SK-N-MC (cell line): ENCODE measurements around the gene TGFB2.

ENCODE experiments used
- EZH2 ChIP-seq: fragments of 200-600 bp; sonication (generic); IDR thresholded peaks from one replicate; pipeline ENCODE4 v1.6.1; 2017; ENCODE audit warnings: antibody characterized with exemption
- FOXP2 ChIP-seq: optimal IDR thresholded peaks from 2 replicates; pipeline ENCODE3; 2011; ENCODE audit warnings: mild to moderate bottlenecking, moderate library complexity; ENCODE audit not compliant: insufficient read depth; ENCODE audit errors: extremely low read length, control extremely low read depth
- POLR2AphosphoS5 ChIP-seq: IDR thresholded peaks from 2 replicates; pipeline ENCODE4 v1.6.1; 2012; ENCODE audit warnings: mild to moderate bottlenecking, low read depth, low read length, borderline replicate concordance

DNA sequence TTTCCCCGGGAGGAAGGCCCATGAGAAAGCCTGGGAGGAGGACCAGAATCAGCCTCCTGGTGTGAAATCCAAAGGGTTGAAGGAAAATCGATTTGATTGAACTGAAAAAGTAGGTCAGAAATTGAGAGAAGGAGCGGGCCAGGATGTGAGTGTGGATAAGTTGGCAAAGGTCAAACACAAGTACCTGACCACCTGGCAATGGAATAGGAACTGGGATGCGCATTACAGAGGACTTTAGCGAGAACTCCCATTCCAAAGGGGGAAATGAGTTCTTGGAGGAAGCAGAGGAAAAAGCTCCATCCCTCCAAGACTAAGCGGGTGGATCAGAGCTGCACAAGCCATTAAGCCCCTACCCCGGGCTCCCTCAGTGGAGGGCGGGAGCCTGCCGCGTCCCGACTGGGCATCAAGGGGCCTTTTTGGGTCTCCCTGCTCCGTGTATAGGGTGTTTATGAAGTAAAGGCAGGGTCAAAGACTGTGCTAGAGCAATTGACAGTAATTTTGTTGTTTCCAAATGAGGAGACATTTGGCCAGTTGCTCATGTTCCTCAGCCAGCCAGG lies 56.4 kb downstream of the TGFB2 start:
- TF ChIP-seq POLR2AphosphoS5 = no peak
- TF ChIP-seq EZH2 = no peak
- no peak for TF ChIP-seq FOXP2
